ENCODE results near the gene DUS1L.

The DUS1L gene

GRCh38 chr17:82065638-82066303 lies at the start of gene DUS1L:
DUS1L (minus strand) TSS chr17:82065804; CDS start chr17:82065059, 745 bp downstream.
- TF ChIP-seq CTCF (IDR thresholded peaks at IDR 0.05; ENCODE audit: extremely low read depth, insufficient read depth, missing control alignments) = no peak
- peak; percentile 96 for DNase-seq (ENCODE audit: low spot score)
- in situ Hi-C loops (cut with MboI; ENCODE audit: low pct_unique_long_range_greater_than_20kb, low sequenced_read_pairs, unreplicated experiment) = no loop called here

- TF ChIP-seq CTCF (IDR thresholded peaks at IDR 0.05; ENCODE audit: extremely low read depth, insufficient read depth, missing control alignments) = no peak
These were observed 49.3 kb upstream of the DUS1L start for GRCh38 chr17:82114872-82115271.

GRCh38 chr17:82114447-82114846 lies 48.8 kb upstream of the DUS1L start:
- in situ Hi-C loops (cut with MboI; ENCODE audit: low pct_unique_long_range_greater_than_20kb, low sequenced_read_pairs, unreplicated experiment) = no loop called here
- no peak for TF ChIP-seq CTCF (IDR thresholded peaks at IDR 0.05; ENCODE audit: extremely low read depth, insufficient read depth, missing control alignments)
- DNase-seq (ENCODE audit: low spot score) = no peak

More at GRCh38 chr17:82114872-82115271, 49.3 kb upstream of the DUS1L start:
- in situ Hi-C loops (cut with MboI; ENCODE audit: low pct_unique_long_range_greater_than_20kb, low sequenced_read_pairs, unreplicated experiment) = no loop called here
- no peak for DNase-seq (ENCODE audit: low spot score)

GRCh38 chr17:82113941-82114340 lies 48.3 kb upstream of the DUS1L start:
- no peak for TF ChIP-seq CTCF (IDR thresholded peaks at IDR 0.05; ENCODE audit: extremely low read depth, insufficient read depth, missing control alignments)
- no peak for DNase-seq (ENCODE audit: low spot score)
- in situ Hi-C loops (cut with MboI; ENCODE audit: low pct_unique_long_range_greater_than_20kb, low sequenced_read_pairs, unreplicated experiment) = no loop called here

GRCh38 chr17:82113422-82113821 lies 47.8 kb upstream of the DUS1L start:
- in situ Hi-C loops (cut with MboI; ENCODE audit: low pct_unique_long_range_greater_than_20kb, low sequenced_read_pairs, unreplicated experiment) = no loop called here
- no peak for DNase-seq (ENCODE audit: low spot score)

GRCh38 chr17:82112914-82113311 lies 47.3 kb upstream of the DUS1L start:
- in situ Hi-C loops (cut with MboI; ENCODE audit: low pct_unique_long_range_greater_than_20kb, low sequenced_read_pairs, unreplicated experiment) = no loop called here
- DNase-seq (ENCODE audit: low spot score) = no peak
- TF ChIP-seq CTCF (IDR thresholded peaks at IDR 0.05; ENCODE audit: extremely low read depth, insufficient read depth, missing control alignments) = no peak

More at GRCh38 chr17:82113422-82113821, 47.8 kb upstream of the DUS1L start:
- no peak for TF ChIP-seq CTCF (IDR thresholded peaks at IDR 0.05; ENCODE audit: extremely low read depth, insufficient read depth, missing control alignments)

Data from GM13977 (cell line).